Measurements from ENCODE around the gene NRG3. TPM values are rescaled to one million over a fixed set of nuclear protein-coding genes. Genes with fewer than 3 reads are reported as not detected.

NRG3 gene
- total and polyA plus RNA-seq, 2 of the 8 experiments (the other 6 are each of a cell fraction or from before 2014, with no cell fraction given), result 4.2 to 5.0 TPM

GRCh38 chr10:82084496-82084895, 209.5 kb downstream of the NRG3 start:
- Histone ChIP-seq H3K4me2 (ENCODE audit: insufficient read depth in 1 of 2, low read depth in 2 of 2, low read length in 2 of 2) (no peak overlapping the region), H2AK5ac (ENCODE audit: low read depth, low read length) (no peak overlapping the region), H3K4me1 (replicated peaks in 1 of 4; ENCODE audit: control insufficient read depth in 3 of 4, insufficient read depth in 4 of 4, low read length in 3 of 4) (peaks cover 0 to 10% (median 1%) of the 10 kb centered on the region in 4 experiments; a peak in 3 of 7 replicates), H3K56ac (replicated peaks; ENCODE audit: insufficient read length, low read depth, low read length) (no peak overlapping the region), H4K8ac (ENCODE audit: extremely low read depth, insufficient read depth, low read length) (no peak overlapping the region), H3K79me1 (ENCODE audit: low read depth, low read length) (no peaks in the 10 kb centered on the region), H4K91ac (replicated peaks; ENCODE audit: insufficient read length, low read length) (no peak overlapping the region), H3K4me3 (ENCODE audit: extremely low read depth in 1 of 4, insufficient read depth in 2 of 4, low read depth in 3 of 4, low read length in 4 of 4) (no peak overlapping the region), H3K9me3 (ENCODE audit: insufficient read depth in 2 of 2, low read depth in 1 of 2, low read length in 1 of 2) (no peaks in the 10 kb centered on the region), H3K23ac (ENCODE audit: insufficient read length) (no peak overlapping the region), H3K14ac (ENCODE audit: insufficient read length) (no peak overlapping the region), H2BK20ac (ENCODE audit: low read length) (no peak overlapping the region), H3K4ac (replicated peaks; ENCODE audit: insufficient read length, low read depth, low read length) (no peak overlapping the region), H3K18ac (ENCODE audit: extremely low read depth, low read length) (no peak overlapping the region), H2BK120ac (replicated peaks; ENCODE audit: low read depth, low read length) (no peak overlapping the region), H3K27ac (ENCODE audit: low read depth, low read length) (no peak overlapping the region), H2BK15ac (ENCODE audit: low read length) (no peak overlapping the region), H3K27me3 (replicated peaks in 1 of 4; ENCODE audit: control insufficient read depth in 3 of 4, extremely low read depth in 1 of 4, insufficient read depth in 3 of 4, low read length in 3 of 4) (no peaks in the 10 kb centered on the region), H3K23me2 (ENCODE audit: low read depth, low read length) (no peaks in the 10 kb centered on the region), H4K5ac (ENCODE audit: insufficient read length, low read depth, low read length) (no peak overlapping the region), H3K36me3 (ENCODE audit: control insufficient read depth in 2 of 4, insufficient read depth in 4 of 4, low read length in 3 of 4) (no peaks in the 10 kb centered on the region), H4K20me1 (replicated peaks in 1 of 2; ENCODE audit: control insufficient read depth in 1 of 2, insufficient read depth in 2 of 2, low read length in 2 of 2) (no peaks in the 10 kb centered on the region), H2AFZ (ENCODE audit: low read length) (no peak overlapping the region), H3K79me2 (ENCODE audit: control insufficient read depth in 1 of 2, insufficient read depth in 2 of 2, low read length in 2 of 2) (no peaks in the 10 kb centered on the region), H2BK12ac (ENCODE audit: low read depth, low read length) (no peak overlapping the region), H3K9ac (replicated peaks in 1 of 4; ENCODE audit: extremely low read depth in 1 of 4, low read depth in 3 of 4, low read length in 3 of 4) (no peak overlapping the region), H2BK5ac (ENCODE audit: low read depth, low read length) (no peak overlapping the region)
- ChIA-PET CTCF (ENCODE audit: partially characterized antibody) (interaction anchor here (0.6 to 1.9 kb wide), 17 partner anchors 9 to 869 kb away, joined by 3 to 8 read pairs (median 3); no protein-coding TSS in a partner anchor), POLR2A (ENCODE audit: partially characterized antibody) (interaction anchor here (0.7 kb wide), 1 partner anchor 694 kb away, joined by 3 read pairs; no protein-coding TSS in a partner anchor)
- WGBS, 2 experiments (ENCODE audit: extremely low coverage in 1 of 2, insufficient coverage in 1 of 2, insufficient read length in 1 of 2, insufficient replicate concordance in 2 of 2, low coverage in 1 of 2, low lambda C conversion rate in 2 of 2, missing lambda C conversion rate in 1 of 2), result 85% methylated on average over 2 of the region's 2 CpGs; no CpG with 5 or more reads in 1 of the 2 experiments
- TF ChIP-seq KDM5A (IDR thresholded peaks at IDR 0.05; ENCODE audit: low read length), result no peak
- TF ChIP-seq YY1 (IDR thresholded peaks at IDR 0.05; ENCODE audit: low read depth, low read length), result no peak
- no peak for TF ChIP-seq EGR1 (IDR thresholded peaks at IDR 0.05; ENCODE audit: borderline replicate concordance, low read depth, low read length)
- no peak for TF ChIP-seq NRF1 (IDR thresholded peaks at IDR 0.05; ENCODE audit: low read depth, low read length)
- TF ChIP-seq TBP (IDR thresholded peaks at IDR 0.05; ENCODE audit: low read depth, low read length), result no peak
- TF ChIP-seq EZH2 (IDR thresholded peaks at IDR 0.05; ENCODE audit: low read depth, low read length, severe bottlenecking), result no peak
- no peak for TF ChIP-seq CBX8 (IDR thresholded peaks at IDR 0.05; ENCODE audit: borderline replicate concordance, low read depth, low read length)
- TF ChIP-seq RXRA (IDR thresholded peaks at IDR 0.05; ENCODE audit: insufficient read depth, low read depth, low read length), result no peak
- no peak for TF ChIP-seq TEAD4 (IDR thresholded peaks at IDR 0.05; ENCODE audit: low read depth, low read length)
- no peak for TF ChIP-seq EP300 (IDR thresholded peaks at IDR 0.05; ENCODE audit: borderline replicate concordance in 1 of 2, low read depth in 2 of 2, low read length in 2 of 2)
- no peak for TF ChIP-seq NANOG (IDR thresholded peaks at IDR 0.05; ENCODE audit: insufficient read depth, low read depth, low read length, poor library complexity, severe bottlenecking)
- no peak for TF ChIP-seq JUN (IDR thresholded peaks at IDR 0.05; ENCODE audit: low read depth, low read length)
- no peak for FAIRE-seq
- no peak for DNase-seq (ENCODE audit: low read depth in 1 of 2, low spot score in 2 of 2)
